Hepatocyte (in vitro differentiated cells): ENCODE measurements around the gene PTPRN2. TPM values are rescaled to one million over a fixed set of nuclear protein-coding genes. Genes with fewer than 3 reads are reported as not detected.

Source experiments
- DNase-seq: peaks from one replicate; pipeline ENCODE4 v3.0.0-alpha.2; 2016; ENCODE audit warnings: low spot score
- H2AFZ ChIP-seq: fragments of 200-600 bp; sonication (generic); 2 replicates; pipeline ENCODE4 v1.6.0; 2016; ENCODE audit warnings: antibody characterized with exemption, mild to moderate bottlenecking
- H3K27ac ChIP-seq: fragments of 200-600 bp; sonication (generic); 2 replicates; pipeline ENCODE4 v1.5.1; 2016; ENCODE audit warnings: mild to moderate bottlenecking
- H3K27me3 ChIP-seq: fragments of 200-600 bp; sonication (generic); 2 replicates; pipeline ENCODE4 v1.6.1; 2016
- H3K36me3 ChIP-seq: fragments of 200-600 bp; sonication (generic); replicated peaks from 2 replicates; pipeline ENCODE4 v1.5.1; 2016; ENCODE audit warnings: low read depth; ENCODE audit not compliant: insufficient read depth
- H3K4me1 ChIP-seq: fragments of 200-600 bp; sonication (generic); 2 replicates; pipeline ENCODE4 v1.5.1; 2016; ENCODE audit warnings: mild to moderate bottlenecking, moderate library complexity; ENCODE audit not compliant: insufficient read depth
- H3K4me2 ChIP-seq: fragments of 200-600 bp; sonication (generic); 2 replicates; pipeline ENCODE4 v1.6.0; 2016
- H3K4me3 ChIP-seq: fragments of 200-600 bp; sonication (generic); 2 replicates; pipeline ENCODE4 v1.5.1; 2016; ENCODE audit warnings: mild to moderate bottlenecking
- H3K79me2 ChIP-seq: fragments of 200-600 bp; sonication (generic); 2 replicates; pipeline ENCODE4 v1.6.0; 2017; ENCODE audit warnings: mild to moderate bottlenecking
- H3K9me2 ChIP-seq: fragments of 200-600 bp; sonication (generic); replicated peaks from 2 replicates; pipeline ENCODE4 v1.6.0; 2017; ENCODE audit warnings: mild to moderate bottlenecking; ENCODE audit not compliant: insufficient read depth
- H3K9me3 ChIP-seq: fragments of 200-600 bp; sonication (generic); 2 replicates; pipeline ENCODE4 v1.5.1; 2016; ENCODE audit warnings: low read depth, mild to moderate bottlenecking
- H4K20me1 ChIP-seq: fragments of 200-600 bp; sonication (generic); 2 replicates; pipeline ENCODE4 v1.6.0; 2016; ENCODE audit warnings: mild to moderate bottlenecking; ENCODE audit not compliant: insufficient read depth, poor library complexity, severe bottlenecking
- EZH2 ChIP-seq: fragments of 200-600 bp; sonication (generic); IDR thresholded peaks from 2 replicates; pipeline ENCODE4 v1.6.1; 2016; ENCODE audit warnings: antibody characterized with exemption, mild to moderate bottlenecking, borderline replicate concordance
- EZH2phosphoT487 ChIP-seq: fragments of 200-600 bp; sonication (generic); IDR thresholded peaks from one replicate; pipeline ENCODE4 v1.6.1; 2018; ENCODE audit warnings: antibody characterized with exemption, mild to moderate bottlenecking, low read depth, moderate library complexity; ENCODE audit not compliant: unreplicated experiment, severe bottlenecking
- WGBS: methylation state at CpG from one replicate; pipeline ENCODE4 v1.1.6; 2016; ENCODE audit warnings: low lambda C conversion rate; ENCODE audit errors: missing lambda C conversion rate; 5-methylcytosine and 5-hydroxymethylcytosine counted together
- polyA plus RNA-seq: library from polyadenylated mRNA; unstranded; fragments of >200 nt; fragmentation: Nextera tagmentation; extraction: Ambion mirVana; gene quantifications from 2 replicates; pipeline ENCODE4 v1.2.1, GENCODE V29; 2016
- total RNA-seq: library from RNA; depleted of rRNA; stranded (reverse); fragments of >200 nt; gene quantifications from 2 replicates; pipeline ENCODE4 v1.2.3, GENCODE V29; 2014
- TF ChIP-seq, protein P1 (sequence below): fragments of 200-600 bp; sonication (generic); IDR thresholded peaks from 2 replicates; pipeline ENCODE4 v1.5.1; 2016; ENCODE audit warnings: antibody characterized with exemption, mild to moderate bottlenecking; ENCODE audit not compliant: poor library complexity

Gene PTPRN2
- total and polyA plus RNA-seq, 2 experiments from 2014 or later, result 2.1 to 3.3 TPM

DNA sequence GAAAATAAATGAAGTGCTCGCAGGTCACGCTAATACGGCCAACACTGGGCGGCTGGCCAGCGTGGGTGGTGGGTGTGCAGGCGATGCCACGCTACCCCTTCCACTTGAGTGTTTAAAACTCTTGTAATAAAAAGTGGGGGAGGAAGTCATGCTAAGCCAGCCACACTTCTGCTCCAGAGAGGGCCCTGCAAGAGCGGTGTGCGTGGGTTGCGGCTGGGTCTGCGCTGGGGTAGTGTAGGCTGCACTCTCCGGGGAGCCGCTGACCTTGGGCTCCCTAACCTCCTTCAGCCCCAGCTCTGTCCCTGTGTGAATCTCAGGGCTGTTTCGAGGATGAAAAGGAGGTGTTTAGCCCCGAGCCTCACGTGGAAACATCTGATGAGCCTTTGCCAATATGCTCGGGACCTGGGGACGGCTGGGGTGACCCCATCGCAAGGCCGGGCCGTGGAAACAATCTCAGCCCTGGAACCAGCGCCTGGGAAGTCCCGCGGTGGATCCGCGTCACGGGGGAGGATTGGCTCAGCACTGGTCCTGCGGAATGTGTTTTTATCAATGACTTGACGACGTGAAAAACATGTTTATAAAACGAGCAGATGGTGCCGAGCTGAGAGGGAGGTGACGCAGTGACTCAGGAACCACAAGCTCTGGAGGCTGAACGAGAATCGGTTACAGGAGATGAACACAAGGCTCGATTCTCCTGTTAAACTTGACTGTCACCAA lies 972.4 kb downstream of the PTPRN2 start:
- Histone ChIP-seq H3K27me3 (no peaks in the 10 kb centered on the region), H3K9me2 (no peaks in the 10 kb centered on the region), H2AFZ (no peak overlapping the region), H3K4me1 (no peaks in the 10 kb centered on the region), H3K27ac (no peak overlapping the region), H3K36me3 (no peaks in the 10 kb centered on the region), H3K4me3 (no peak overlapping the region), H3K4me2 (no peak overlapping the region), H4K20me1 (no peaks in the 10 kb centered on the region), H3K79me2 (no peaks in the 10 kb centered on the region), H3K9me3 (no peaks in the 10 kb centered on the region)
- WGBS, result 90% methylated on average over 36 of the region's 36 CpGs
- DNase-seq, result no peak
- TF ChIP-seq, protein P1, sequence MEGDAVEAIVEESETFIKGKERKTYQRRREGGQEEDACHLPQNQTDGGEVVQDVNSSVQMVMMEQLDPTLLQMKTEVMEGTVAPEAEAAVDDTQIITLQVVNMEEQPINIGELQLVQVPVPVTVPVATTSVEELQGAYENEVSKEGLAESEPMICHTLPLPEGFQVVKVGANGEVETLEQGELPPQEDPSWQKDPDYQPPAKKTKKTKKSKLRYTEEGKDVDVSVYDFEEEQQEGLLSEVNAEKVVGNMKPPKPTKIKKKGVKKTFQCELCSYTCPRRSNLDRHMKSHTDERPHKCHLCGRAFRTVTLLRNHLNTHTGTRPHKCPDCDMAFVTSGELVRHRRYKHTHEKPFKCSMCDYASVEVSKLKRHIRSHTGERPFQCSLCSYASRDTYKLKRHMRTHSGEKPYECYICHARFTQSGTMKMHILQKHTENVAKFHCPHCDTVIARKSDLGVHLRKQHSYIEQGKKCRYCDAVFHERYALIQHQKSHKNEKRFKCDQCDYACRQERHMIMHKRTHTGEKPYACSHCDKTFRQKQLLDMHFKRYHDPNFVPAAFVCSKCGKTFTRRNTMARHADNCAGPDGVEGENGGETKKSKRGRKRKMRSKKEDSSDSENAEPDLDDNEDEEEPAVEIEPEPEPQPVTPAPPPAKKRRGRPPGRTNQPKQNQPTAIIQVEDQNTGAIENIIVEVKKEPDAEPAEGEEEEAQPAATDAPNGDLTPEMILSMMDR, result no peak
- no peak for TF ChIP-seq EZH2

DNA sequence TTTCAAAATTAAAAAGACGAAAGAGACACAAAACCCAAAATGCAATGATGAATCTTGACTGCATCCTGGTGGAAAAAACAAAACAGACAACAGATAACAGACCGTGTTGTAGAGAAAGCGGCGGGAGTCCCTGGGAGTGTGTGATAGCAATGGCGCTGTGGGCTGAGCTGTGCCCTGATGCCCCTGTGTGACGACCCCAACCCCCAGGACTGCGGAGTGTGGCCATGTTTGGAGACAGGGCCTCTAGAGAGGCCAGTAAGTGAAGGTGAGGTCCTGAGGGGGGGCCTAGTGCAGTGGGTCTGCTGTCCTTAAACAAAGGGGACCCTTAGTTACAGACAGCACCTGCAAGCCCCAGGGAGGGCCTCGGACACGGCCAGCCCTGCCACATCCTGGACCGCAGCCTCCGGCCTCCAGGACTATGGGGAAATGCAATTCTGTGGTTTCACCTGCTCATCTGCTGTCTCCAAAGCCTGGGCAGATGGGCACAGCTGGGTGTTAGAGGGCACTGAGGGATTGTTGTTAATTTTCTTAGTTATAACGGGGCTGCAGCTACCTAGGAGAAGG lies 973.1 kb downstream of the PTPRN2 start:
- Histone ChIP-seq H3K4me2 (no peak overlapping the region), H3K4me1 (no peaks in the 10 kb centered on the region), H3K79me2 (no peaks in the 10 kb centered on the region), H2AFZ (no peak overlapping the region), H3K9me3 (no peaks in the 10 kb centered on the region), H4K20me1 (no peaks in the 10 kb centered on the region), H3K9me2 (no peaks in the 10 kb centered on the region), H3K36me3 (no peaks in the 10 kb centered on the region), H3K27ac (no peak overlapping the region), H3K4me3 (no peak overlapping the region), H3K27me3 (no peaks in the 10 kb centered on the region)
- 92% methylated on average over 12 of the region's 12 CpGs for WGBS
- DNase-seq, result no peak
- TF ChIP-seq, protein P1, result no peak
- TF ChIP-seq EZH2, result no peak
- TF ChIP-seq EZH2phosphoT487, result no peak

DNA sequence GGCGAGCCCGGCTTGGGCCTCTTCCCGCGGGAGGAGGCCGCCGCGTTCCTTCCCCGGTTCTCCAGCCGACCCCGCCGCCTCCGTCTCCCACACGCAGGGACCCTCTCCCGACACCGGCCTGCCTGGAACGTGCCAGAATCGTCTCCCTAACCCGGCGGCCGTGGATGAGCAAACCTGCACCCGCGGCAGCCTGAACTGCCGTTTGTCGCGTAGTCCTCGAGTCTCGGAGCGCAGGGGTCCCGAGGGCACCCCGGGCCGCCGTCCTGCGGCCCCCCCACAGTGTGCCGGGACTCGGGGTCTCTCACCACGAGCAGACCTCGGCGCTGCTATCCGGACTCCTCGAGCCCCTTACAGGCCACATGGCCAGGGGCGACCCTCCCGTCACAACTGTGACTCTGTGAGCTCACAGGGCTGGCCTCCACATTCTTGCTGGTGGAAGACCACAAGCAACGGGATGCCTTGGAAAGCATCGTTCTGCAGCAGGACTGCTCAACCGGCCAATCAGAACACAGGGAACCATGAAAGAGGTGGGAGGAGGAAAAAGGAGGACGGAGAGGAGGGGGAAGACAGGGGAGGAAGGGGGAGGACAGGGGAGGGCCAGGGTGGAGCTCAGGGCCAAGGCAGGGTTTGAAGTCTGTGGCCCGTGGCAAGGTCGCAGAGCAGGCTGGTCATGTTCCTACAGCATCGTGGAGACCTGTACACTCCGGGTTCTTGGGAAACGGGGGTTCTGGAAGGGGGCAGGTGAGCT lies 973.9 kb downstream of the PTPRN2 start:
- no peaks in the 10 kb centered on the region for H3K9me3 ChIP-seq
- H3K27ac ChIP-seq, result no peak overlapping the region
- TF ChIP-seq, protein P1, result no peak
- TF ChIP-seq EZH2 (no peak), EZH2phosphoT487 (no peak)
- no peaks in the 10 kb centered on the region for H4K20me1 ChIP-seq
- no peaks in the 10 kb centered on the region for H3K79me2 ChIP-seq
- H3K4me1 ChIP-seq, result no peaks in the 10 kb centered on the region
- H3K9me2 ChIP-seq, result no peaks in the 10 kb centered on the region
- 71% methylated on average over 44 of the region's 51 CpGs for WGBS
- no peak for DNase-seq
- no peaks in the 10 kb centered on the region for H3K27me3 ChIP-seq
- peak overlapping the region; percentile 78 for H2AFZ ChIP-seq
- peak overlapping the region; percentile 75 for H3K4me2 ChIP-seq
- H3K4me3 ChIP-seq, result no peak overlapping the region
- no peaks in the 10 kb centered on the region for H3K36me3 ChIP-seq
